Measurements from ENCODE around the gene PKD2L2.

PKD2L2 gene

GRCh38 chr5:137890845-137891244 is 1.6 kb downstream of the PKD2L2 start:
- Histone ChIP-seq H4K5ac (ENCODE audit: low read length) (no peak overlapping the region), H3K23ac (ENCODE audit: low read length) (no peak overlapping the region), H2BK15ac (replicated peaks; ENCODE audit: low read depth) (no peak overlapping the region), H3K27me3 (ENCODE audit: insufficient read depth, low read length, poor library complexity) (no peaks in the 10 kb centered on the region), H3K79me2 (ENCODE audit: control insufficient read depth, insufficient read depth, low read length) (no peaks in the 10 kb centered on the region), H3K4ac (ENCODE audit: low read depth, low read length) (no peak overlapping the region), H3K4me3 (ENCODE audit: low read length) (no peak overlapping the region), H3K79me1 (ENCODE audit: low read length) (no peaks in the 10 kb centered on the region), H3K9ac (ENCODE audit: low read length) (no peak overlapping the region), H3K56ac (ENCODE audit: low read length) (no peak overlapping the region), H2BK120ac (ENCODE audit: low read depth, low read length) (no peak overlapping the region), H2BK5ac (ENCODE audit: low read length) (no peak overlapping the region), H2AK5ac (ENCODE audit: low read length) (no peak overlapping the region), H3K36me3 (ENCODE audit: control insufficient read depth, insufficient read depth, low read length) (no peaks in the 10 kb centered on the region), H3K27ac (ENCODE audit: low read depth, low read length) (no peak overlapping the region), H3K4me2 (ENCODE audit: low read length) (no peak overlapping the region), H4K8ac (ENCODE audit: low read depth, low read length) (no peak overlapping the region), H3K18ac (ENCODE audit: low read length) (no peak overlapping the region), H3K4me1 (ENCODE audit: control insufficient read depth, low read depth, low read length) (no peaks in the 10 kb centered on the region)
- no peak for DNase-seq
- WGBS (ENCODE audit: extremely low coverage, insufficient coverage, low lambda C conversion rate), result no CpG with 5 or more reads among the region's 1 CpG

- no peak for DNase-seq
Observed at GRCh38 chr5:137891849-137892248, 2.6 kb downstream of the PKD2L2 start.

GRCh38 chr5:137894586-137894985 is 5.3 kb downstream of the PKD2L2 start:
- Histone ChIP-seq H3K23ac (ENCODE audit: low read length) (no peak overlapping the region), H2BK5ac (ENCODE audit: low read length) (no peak overlapping the region), H3K4me1 (ENCODE audit: control insufficient read depth, low read depth, low read length) (no peaks in the 10 kb centered on the region), H3K79me2 (ENCODE audit: control insufficient read depth, insufficient read depth, low read length) (no peaks in the 10 kb centered on the region), H3K18ac (ENCODE audit: low read length) (no peak overlapping the region), H2AK5ac (ENCODE audit: low read length) (no peak overlapping the region), H4K5ac (ENCODE audit: low read length) (no peak overlapping the region), H4K8ac (ENCODE audit: low read depth, low read length) (no peak overlapping the region), H3K4me2 (ENCODE audit: low read length) (no peak overlapping the region), H2BK15ac (replicated peaks; ENCODE audit: low read depth) (no peak overlapping the region), H3K9ac (ENCODE audit: low read length) (no peak overlapping the region), H3K36me3 (ENCODE audit: control insufficient read depth, insufficient read depth, low read length) (no peaks in the 10 kb centered on the region), H3K79me1 (ENCODE audit: low read length) (no peaks in the 10 kb centered on the region), H3K4me3 (ENCODE audit: low read length) (no peak overlapping the region), H3K56ac (ENCODE audit: low read length) (no peak overlapping the region), H3K27ac (ENCODE audit: low read depth, low read length) (no peak overlapping the region), H3K4ac (ENCODE audit: low read depth, low read length) (no peak overlapping the region), H3K27me3 (ENCODE audit: insufficient read depth, low read length, poor library complexity) (no peaks in the 10 kb centered on the region), H2BK120ac (ENCODE audit: low read depth, low read length) (no peak overlapping the region)
- DNase-seq, result no peak

More at GRCh38 chr5:137891849-137892248, 2.6 kb downstream of the PKD2L2 start:
- H3K27ac ChIP-seq (ENCODE audit: low read depth, low read length), result no peak overlapping the region
- H3K27me3 ChIP-seq (ENCODE audit: insufficient read depth, low read length, poor library complexity), result no peaks in the 10 kb centered on the region
- H2BK15ac ChIP-seq (replicated peaks; ENCODE audit: low read depth), result no peak overlapping the region
- no peak overlapping the region for H4K5ac ChIP-seq (ENCODE audit: low read length)
- no peaks in the 10 kb centered on the region for H3K4me1 ChIP-seq (ENCODE audit: control insufficient read depth, low read depth, low read length)
- no peak overlapping the region for H2AK5ac ChIP-seq (ENCODE audit: low read length)
- no peak overlapping the region for H2BK120ac ChIP-seq (ENCODE audit: low read depth, low read length)
- H3K9ac ChIP-seq (ENCODE audit: low read length), result no peak overlapping the region
- H3K4me2 ChIP-seq (ENCODE audit: low read length), result no peak overlapping the region
- no peaks in the 10 kb centered on the region for H3K79me1 ChIP-seq (ENCODE audit: low read length)
- H3K4me3 ChIP-seq (ENCODE audit: low read length), result no peak overlapping the region
- H3K4ac ChIP-seq (ENCODE audit: low read depth, low read length), result no peak overlapping the region
- H3K36me3 ChIP-seq (ENCODE audit: control insufficient read depth, insufficient read depth, low read length), result no peaks in the 10 kb centered on the region
- no peaks in the 10 kb centered on the region for H3K79me2 ChIP-seq (ENCODE audit: control insufficient read depth, insufficient read depth, low read length)
- H3K56ac ChIP-seq (ENCODE audit: low read length), result no peak overlapping the region
- no peak overlapping the region for H4K8ac ChIP-seq (ENCODE audit: low read depth, low read length)
- no peak overlapping the region for H2BK5ac ChIP-seq (ENCODE audit: low read length)
- no peak overlapping the region for H3K23ac ChIP-seq (ENCODE audit: low read length)
- WGBS (ENCODE audit: extremely low coverage, insufficient coverage, low lambda C conversion rate), result no CpG with 5 or more reads among the region's 3 CpGs
- H3K18ac ChIP-seq (ENCODE audit: low read length), result no peak overlapping the region

- H4K5ac ChIP-seq (ENCODE audit: low read length), result no peak overlapping the region
- DNase-seq, result no peak
- H3K18ac ChIP-seq (ENCODE audit: low read length), result no peak overlapping the region
- no peaks in the 10 kb centered on the region for H3K27me3 ChIP-seq (ENCODE audit: insufficient read depth, low read length, poor library complexity)
- H3K4me2 ChIP-seq (ENCODE audit: low read length), result no peak overlapping the region
- no peaks in the 10 kb centered on the region for H3K79me2 ChIP-seq (ENCODE audit: control insufficient read depth, insufficient read depth, low read length)
- no peak overlapping the region for H3K27ac ChIP-seq (ENCODE audit: low read depth, low read length)
- no peak overlapping the region for H2AK5ac ChIP-seq (ENCODE audit: low read length)
- no peaks in the 10 kb centered on the region for H3K36me3 ChIP-seq (ENCODE audit: control insufficient read depth, insufficient read depth, low read length)
- H2BK15ac ChIP-seq (replicated peaks; ENCODE audit: low read depth), result no peak overlapping the region
- H2BK5ac ChIP-seq (ENCODE audit: low read length), result no peak overlapping the region
- H3K4me1 ChIP-seq (ENCODE audit: control insufficient read depth, low read depth, low read length), result peaks cover 3% of the 10 kb centered on the region
- H3K4me3 ChIP-seq (ENCODE audit: low read length), result no peak overlapping the region
- H3K4ac ChIP-seq (ENCODE audit: low read depth, low read length), result no peak overlapping the region
- H3K23ac ChIP-seq (ENCODE audit: low read length), result no peak overlapping the region
- H3K9ac ChIP-seq (ENCODE audit: low read length), result no peak overlapping the region
- no peak overlapping the region for H2BK120ac ChIP-seq (ENCODE audit: low read depth, low read length)
- H3K79me1 ChIP-seq (ENCODE audit: low read length), result no peaks in the 10 kb centered on the region
- no peak overlapping the region for H4K8ac ChIP-seq (ENCODE audit: low read depth, low read length)
- no CpG with 5 or more reads among the region's 3 CpGs for WGBS (ENCODE audit: extremely low coverage, insufficient coverage, low lambda C conversion rate)
- H3K56ac ChIP-seq (ENCODE audit: low read length), result no peak overlapping the region
Observed at GRCh38 chr5:137896560-137896959, 7.3 kb downstream of the PKD2L2 start.

GRCh38 chr5:137899493-137899892 is 10.2 kb downstream of the PKD2L2 start:
- Histone ChIP-seq H4K5ac (ENCODE audit: low read length) (no peak overlapping the region), H3K4me1 (ENCODE audit: control insufficient read depth, low read depth, low read length) (peaks cover 3% of the 10 kb centered on the region), H3K23ac (ENCODE audit: low read length) (no peak overlapping the region), H3K18ac (ENCODE audit: low read length) (no peak overlapping the region), H3K56ac (ENCODE audit: low read length) (no peak overlapping the region), H2BK15ac (replicated peaks; ENCODE audit: low read depth) (no peak overlapping the region), H3K79me2 (ENCODE audit: control insufficient read depth, insufficient read depth, low read length) (no peaks in the 10 kb centered on the region), H3K27ac (ENCODE audit: low read depth, low read length) (no peak overlapping the region), H3K27me3 (ENCODE audit: insufficient read depth, low read length, poor library complexity) (no peaks in the 10 kb centered on the region), H3K79me1 (ENCODE audit: low read length) (no peaks in the 10 kb centered on the region), H2BK120ac (ENCODE audit: low read depth, low read length) (no peak overlapping the region), H3K36me3 (ENCODE audit: control insufficient read depth, insufficient read depth, low read length) (no peaks in the 10 kb centered on the region), H3K9ac (ENCODE audit: low read length) (no peak overlapping the region), H3K4ac (ENCODE audit: low read depth, low read length) (no peak overlapping the region), H2BK5ac (ENCODE audit: low read length) (no peak overlapping the region), H3K4me3 (ENCODE audit: low read length) (no peak overlapping the region), H3K4me2 (ENCODE audit: low read length) (no peak overlapping the region), H4K8ac (ENCODE audit: low read depth, low read length) (no peak overlapping the region), H2AK5ac (ENCODE audit: low read length) (no peak overlapping the region)
- no peak for DNase-seq
- WGBS (ENCODE audit: extremely low coverage, insufficient coverage, low lambda C conversion rate), result no CpG with 5 or more reads among the region's 3 CpGs

GRCh38 chr5:137901011-137901817 is 12.0 kb downstream of the PKD2L2 start:
- no peaks in the 10 kb centered on the region for H3K36me3 ChIP-seq (ENCODE audit: control insufficient read depth, insufficient read depth, low read length)
- no peak overlapping the region for H3K4me3 ChIP-seq (ENCODE audit: low read length)

More at GRCh38 chr5:137901011-137901817, 12.0 kb downstream of the PKD2L2 start:
- Histone ChIP-seq H3K9ac (ENCODE audit: low read length) (no peak overlapping the region), H3K27me3 (ENCODE audit: insufficient read depth, low read length, poor library complexity) (no peaks in the 10 kb centered on the region), H3K23ac (ENCODE audit: low read length) (no peak overlapping the region), H3K4me2 (ENCODE audit: low read length) (no peak overlapping the region), H3K4me1 (ENCODE audit: control insufficient read depth, low read depth, low read length) (peaks cover 3% of the 10 kb centered on the region), H2BK5ac (ENCODE audit: low read length) (no peak overlapping the region), H3K56ac (ENCODE audit: low read length) (no peak overlapping the region), H4K5ac (ENCODE audit: low read length) (no peak overlapping the region), H3K79me1 (ENCODE audit: low read length) (no peaks in the 10 kb centered on the region), H2AK5ac (ENCODE audit: low read length) (no peak overlapping the region), H3K18ac (ENCODE audit: low read length) (no peak overlapping the region), H3K4ac (ENCODE audit: low read depth, low read length) (no peak overlapping the region), H2BK15ac (replicated peaks; ENCODE audit: low read depth) (no peak overlapping the region), H2BK120ac (ENCODE audit: low read depth, low read length) (no peak overlapping the region), H3K79me2 (ENCODE audit: control insufficient read depth, insufficient read depth, low read length) (no peaks in the 10 kb centered on the region), H3K27ac (ENCODE audit: low read depth, low read length) (no peak overlapping the region), H4K8ac (ENCODE audit: low read depth, low read length) (no peak overlapping the region)
- no CpG with 5 or more reads among the region's 5 CpGs for whole genome bisulfite sequencing (ENCODE audit: extremely low coverage, insufficient coverage, low lambda C conversion rate)
- DNase-seq, result no peak

Measured in mesendoderm (in vitro differentiated cells).